Measurements from ENCODE around the gene PCMT1. TPM values are rescaled to one million over a fixed set of nuclear protein-coding genes. Genes with fewer than 3 reads are reported as not detected.

Gene PCMT1
- total and polyA plus RNA-seq, 2 donors (not counting 1 experiment from before 2014, with no cell fraction given) = 30.3 to 46.4 TPM

DNA sequence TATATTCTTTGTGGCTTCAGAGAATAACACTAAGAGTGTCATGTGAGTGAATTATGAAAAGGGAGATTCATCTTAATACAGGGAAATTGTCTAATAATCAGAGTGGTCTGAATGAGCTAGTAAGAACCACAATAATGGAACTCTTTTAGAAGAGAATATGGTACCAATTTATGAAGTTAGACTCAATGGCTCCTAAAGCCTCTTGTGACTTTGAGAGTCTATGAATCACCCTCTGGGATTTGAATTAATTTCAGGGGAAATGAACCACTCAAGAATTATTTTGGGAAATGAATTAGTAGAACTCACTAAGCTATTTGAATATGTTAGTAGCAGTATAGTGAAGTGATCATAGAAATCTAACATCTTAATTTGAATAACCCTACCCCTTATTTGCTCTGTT lies 14.3 kb downstream of the PCMT1 start:
- H3K4me2 ChIP-seq (replicated peaks; ENCODE audit: low read depth, low read length, poor library complexity, severe bottlenecking) = no peak overlapping the region
- POLR2A ChIA-PET = no interaction called here
- no peaks in the 10 kb centered on the region for H3K27me3 ChIP-seq (replicated peaks in 1 of 4; ENCODE audit: control extremely low read depth in 1 of 4, control insufficient read depth in 3 of 4, insufficient read depth in 4 of 4, low read length in 3 of 4)
- TF ChIP-seq, protein P1, sequence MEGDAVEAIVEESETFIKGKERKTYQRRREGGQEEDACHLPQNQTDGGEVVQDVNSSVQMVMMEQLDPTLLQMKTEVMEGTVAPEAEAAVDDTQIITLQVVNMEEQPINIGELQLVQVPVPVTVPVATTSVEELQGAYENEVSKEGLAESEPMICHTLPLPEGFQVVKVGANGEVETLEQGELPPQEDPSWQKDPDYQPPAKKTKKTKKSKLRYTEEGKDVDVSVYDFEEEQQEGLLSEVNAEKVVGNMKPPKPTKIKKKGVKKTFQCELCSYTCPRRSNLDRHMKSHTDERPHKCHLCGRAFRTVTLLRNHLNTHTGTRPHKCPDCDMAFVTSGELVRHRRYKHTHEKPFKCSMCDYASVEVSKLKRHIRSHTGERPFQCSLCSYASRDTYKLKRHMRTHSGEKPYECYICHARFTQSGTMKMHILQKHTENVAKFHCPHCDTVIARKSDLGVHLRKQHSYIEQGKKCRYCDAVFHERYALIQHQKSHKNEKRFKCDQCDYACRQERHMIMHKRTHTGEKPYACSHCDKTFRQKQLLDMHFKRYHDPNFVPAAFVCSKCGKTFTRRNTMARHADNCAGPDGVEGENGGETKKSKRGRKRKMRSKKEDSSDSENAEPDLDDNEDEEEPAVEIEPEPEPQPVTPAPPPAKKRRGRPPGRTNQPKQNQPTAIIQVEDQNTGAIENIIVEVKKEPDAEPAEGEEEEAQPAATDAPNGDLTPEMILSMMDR (IDR thresholded peaks at IDR 0.05) = no peak
- TF ChIP-seq EZH2 (IDR thresholded peaks at IDR 0.05; ENCODE audit: borderline replicate concordance, insufficient read depth, low read depth, low read length, poor library complexity, severe bottlenecking) = no peak
- H3K27me3 Mint-ChIP-seq = no peaks in the 10 kb centered on the region
- H4K20me1 ChIP-seq (ENCODE audit: control insufficient read depth, insufficient read depth, low read length, poor library complexity, severe bottlenecking) = peaks cover 12% of the 10 kb centered on the region
- peaks cover 7 to 20% of the 10 kb centered on the region in 2 experiments for H3K36me3 ChIP-seq (replicated peaks in 1 of 2; ENCODE audit: control extremely low read depth in 1 of 2, control insufficient read depth in 1 of 2, extremely low read depth in 1 of 2, insufficient read depth in 2 of 2, low read length in 1 of 2)
- peaks cover 22% of the 10 kb centered on the region for H3K4me1 Mint-ChIP-seq
- no peak for DNase-seq
- no peak for ATAC-seq (ENCODE audit: low read depth)
- peaks cover 60% of the 10 kb centered on the region for H3K79me2 ChIP-seq (ENCODE audit: control insufficient read depth, insufficient read depth, low read length)
- H3K4me3 Mint-ChIP-seq = no peak overlapping the region
- peaks cover 3% of the 10 kb centered on the region for H3K9me3 Mint-ChIP-seq (ENCODE audit: insufficient read depth)
- H3K27ac Mint-ChIP-seq = no peak overlapping the region
- no peak overlapping the region for H3K27ac ChIP-seq (ENCODE audit: low read length in 2 of 2)
- CTCF ChIA-PET = no interaction called here
- no peak overlapping the region for H3K9ac ChIP-seq (ENCODE audit: low read length)
- intact Hi-C loops (cut with micrococcal nuclease) = no loop called here
- H3K9me3 ChIP-seq (ENCODE audit: control extremely low read depth in 1 of 3, control insufficient read depth in 2 of 3, insufficient read depth in 1 of 3, low read length in 2 of 3) = peaks cover 0 to 9% (median 6%) of the 10 kb centered on the region in 3 donors
- no peak overlapping the region for H3K4me3 ChIP-seq (ENCODE audit: control extremely low read depth in 1 of 5, extremely low read depth in 1 of 5, insufficient read depth in 1 of 5, low read depth in 2 of 5, low read length in 4 of 5)
- H2AFZ ChIP-seq (ENCODE audit: insufficient read depth, low read depth, low read length, poor library complexity, severe bottlenecking) = no peak overlapping the region
- peaks cover 7 to 10% of the 10 kb centered on the region in 2 donors for H3K4me1 ChIP-seq (ENCODE audit: control insufficient read depth in 2 of 2, insufficient read depth in 2 of 2, low read length in 2 of 2)

DNA sequence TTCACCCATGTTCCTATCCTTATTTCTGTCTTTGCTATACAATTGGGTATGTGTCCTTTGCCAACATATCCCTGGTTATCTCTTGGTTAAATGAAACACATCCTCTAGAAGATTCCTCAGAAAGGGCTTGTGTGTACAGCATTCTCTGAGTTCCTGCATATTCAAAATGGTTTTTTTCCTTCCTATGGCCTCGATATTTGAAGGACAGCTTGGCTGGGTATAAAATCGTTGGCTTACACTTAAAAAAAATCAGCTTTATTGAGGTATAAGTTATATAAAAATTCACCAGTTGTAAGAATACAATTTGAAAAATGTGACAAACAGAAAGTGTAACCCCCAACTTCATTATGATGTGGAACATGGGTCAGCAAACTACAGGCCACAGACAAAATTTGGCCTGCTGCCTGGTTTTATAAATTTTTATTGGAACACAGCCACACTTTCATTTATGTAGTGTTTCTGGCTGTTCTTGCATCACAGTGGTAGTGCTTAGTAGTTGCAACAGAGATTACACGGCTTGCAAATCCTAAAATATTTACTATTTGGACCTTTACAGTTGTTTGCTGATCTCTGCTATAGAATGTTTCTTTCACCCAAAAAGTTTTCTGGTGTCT lies 16.7 kb downstream of the PCMT1 start:
- POLR2A ChIA-PET = no interaction called here
- TF ChIP-seq EZH2 (IDR thresholded peaks at IDR 0.05; ENCODE audit: borderline replicate concordance, insufficient read depth, low read depth, low read length, poor library complexity, severe bottlenecking) = no peak
- TF ChIP-seq, protein P1 (IDR thresholded peaks at IDR 0.05) = no peak
- Mint-ChIP-seq H3K9me3 (ENCODE audit: insufficient read depth) (peaks cover 3% of the 10 kb centered on the region), H3K27ac (no peak overlapping the region), H3K4me3 (no peak overlapping the region), H3K4me1 (peaks cover 11% of the 10 kb centered on the region), H3K27me3 (no peaks in the 10 kb centered on the region)
- CTCF ChIA-PET = interaction anchor here (0.7 kb wide), 1 partner anchor 11 kb away, joined by 3 read pairs; no protein-coding TSS in a partner anchor
- Histone ChIP-seq H2AFZ (ENCODE audit: insufficient read depth, low read depth, low read length, poor library complexity, severe bottlenecking) (no peak overlapping the region), H4K20me1 (ENCODE audit: control insufficient read depth, insufficient read depth, low read length, poor library complexity, severe bottlenecking) (peaks cover 24% of the 10 kb centered on the region), H3K27me3 (replicated peaks in 1 of 4; ENCODE audit: control extremely low read depth in 1 of 4, control insufficient read depth in 3 of 4, insufficient read depth in 4 of 4, low read length in 3 of 4) (no peaks in the 10 kb centered on the region), H3K4me3 (ENCODE audit: control extremely low read depth in 1 of 5, extremely low read depth in 1 of 5, insufficient read depth in 1 of 5, low read depth in 2 of 5, low read length in 4 of 5) (no peak overlapping the region), H3K36me3 (replicated peaks in 1 of 2; ENCODE audit: control extremely low read depth in 1 of 2, control insufficient read depth in 1 of 2, extremely low read depth in 1 of 2, insufficient read depth in 2 of 2, low read length in 1 of 2) (peaks cover 5 to 17% of the 10 kb centered on the region in 2 experiments), H3K4me1 (ENCODE audit: control insufficient read depth in 2 of 2, insufficient read depth in 2 of 2, low read length in 2 of 2) (peaks cover 6 to 9% of the 10 kb centered on the region in 2 donors), H3K27ac (ENCODE audit: low read length in 2 of 2) (no peak overlapping the region), H3K9me3 (ENCODE audit: control extremely low read depth in 1 of 3, control insufficient read depth in 2 of 3, insufficient read depth in 1 of 3, low read length in 2 of 3) (peaks cover 0 to 9% (median 6%) of the 10 kb centered on the region in 3 donors), H3K79me2 (ENCODE audit: control insufficient read depth, insufficient read depth, low read length) (peaks cover 55% of the 10 kb centered on the region), H3K4me2 (replicated peaks; ENCODE audit: low read depth, low read length, poor library complexity, severe bottlenecking) (no peak overlapping the region), H3K9ac (ENCODE audit: low read length) (no peak overlapping the region)
- WGBS (ENCODE audit: insufficient coverage) = no CpG with 5 or more reads among the region's 3 CpGs
- DNase-seq = no peak
- no peak for ATAC-seq (ENCODE audit: low read depth)
- intact Hi-C loops (cut with micrococcal nuclease) = no loop called here
